ENCODE measurements around the gene GPATCH2. TPM values are rescaled to one million over a fixed set of nuclear protein-coding genes. Genes with fewer than 3 reads are reported as not detected.

Gene GPATCH2
- total RNA-seq, 1 donor from 2014 or later = 39.3 TPM

DNA sequence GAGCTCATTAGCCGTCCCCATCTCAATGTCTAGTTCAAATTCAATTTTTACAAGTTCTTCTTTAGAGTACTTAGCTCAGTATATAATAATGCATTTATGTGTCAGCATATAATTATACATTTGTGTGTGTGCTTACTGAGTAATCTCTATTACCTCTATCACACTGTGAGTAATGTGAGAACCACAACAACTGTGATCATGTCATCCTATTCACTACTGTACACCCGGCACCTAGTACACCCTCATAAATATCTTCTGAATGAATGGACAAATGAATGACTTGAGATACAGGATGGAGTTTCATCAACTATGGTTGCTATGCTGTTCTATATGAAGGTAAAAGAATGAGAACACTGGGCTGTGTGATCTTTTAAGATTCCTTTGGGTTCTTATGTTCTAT is 124.0 kb downstream of the GPATCH2 start:
- Histone ChIP-seq H3F3A (ENCODE audit: low read depth) (no peaks in the 10 kb centered on the region), H3K4me2 (no peak overlapping the region), H3K9me3 (ENCODE audit: low read depth) (no peaks in the 10 kb centered on the region), H3K4me3 (no peak overlapping the region), H4K20me1 (ENCODE audit: low read depth) (no peaks in the 10 kb centered on the region), H3K9ac (no peak overlapping the region), H3K27me3 (no peaks in the 10 kb centered on the region), H3K27ac (no peak overlapping the region), H2AFZ (replicated peaks) (no peak overlapping the region), H3K36me3 (no peaks in the 10 kb centered on the region), H3K79me2 (ENCODE audit: low read depth) (no peaks in the 10 kb centered on the region), H3K4me1 (no peaks in the 10 kb centered on the region)
- Mint-ChIP-seq H3K4me3 (no peak overlapping the region), H3K9me3 (no peaks in the 10 kb centered on the region), H3K4me1 (no peaks in the 10 kb centered on the region), H3K27ac (no peak overlapping the region), H3K36me3 (no peaks in the 10 kb centered on the region), H3K27me3 (ENCODE audit: insufficient read depth, low read depth) (peaks cover 2% of the 10 kb centered on the region)
- TF ChIP-seq EZH2phosphoT487 (IDR thresholded peaks at IDR 0.05) (no peak), EZH2 (IDR thresholded peaks at IDR 0.05) (no peak)
- TF ChIP-seq, protein P1, sequence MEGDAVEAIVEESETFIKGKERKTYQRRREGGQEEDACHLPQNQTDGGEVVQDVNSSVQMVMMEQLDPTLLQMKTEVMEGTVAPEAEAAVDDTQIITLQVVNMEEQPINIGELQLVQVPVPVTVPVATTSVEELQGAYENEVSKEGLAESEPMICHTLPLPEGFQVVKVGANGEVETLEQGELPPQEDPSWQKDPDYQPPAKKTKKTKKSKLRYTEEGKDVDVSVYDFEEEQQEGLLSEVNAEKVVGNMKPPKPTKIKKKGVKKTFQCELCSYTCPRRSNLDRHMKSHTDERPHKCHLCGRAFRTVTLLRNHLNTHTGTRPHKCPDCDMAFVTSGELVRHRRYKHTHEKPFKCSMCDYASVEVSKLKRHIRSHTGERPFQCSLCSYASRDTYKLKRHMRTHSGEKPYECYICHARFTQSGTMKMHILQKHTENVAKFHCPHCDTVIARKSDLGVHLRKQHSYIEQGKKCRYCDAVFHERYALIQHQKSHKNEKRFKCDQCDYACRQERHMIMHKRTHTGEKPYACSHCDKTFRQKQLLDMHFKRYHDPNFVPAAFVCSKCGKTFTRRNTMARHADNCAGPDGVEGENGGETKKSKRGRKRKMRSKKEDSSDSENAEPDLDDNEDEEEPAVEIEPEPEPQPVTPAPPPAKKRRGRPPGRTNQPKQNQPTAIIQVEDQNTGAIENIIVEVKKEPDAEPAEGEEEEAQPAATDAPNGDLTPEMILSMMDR (IDR thresholded peaks at IDR 0.05) = no peak
- no peak for DNase-seq (ENCODE audit: low spot score)

DNA sequence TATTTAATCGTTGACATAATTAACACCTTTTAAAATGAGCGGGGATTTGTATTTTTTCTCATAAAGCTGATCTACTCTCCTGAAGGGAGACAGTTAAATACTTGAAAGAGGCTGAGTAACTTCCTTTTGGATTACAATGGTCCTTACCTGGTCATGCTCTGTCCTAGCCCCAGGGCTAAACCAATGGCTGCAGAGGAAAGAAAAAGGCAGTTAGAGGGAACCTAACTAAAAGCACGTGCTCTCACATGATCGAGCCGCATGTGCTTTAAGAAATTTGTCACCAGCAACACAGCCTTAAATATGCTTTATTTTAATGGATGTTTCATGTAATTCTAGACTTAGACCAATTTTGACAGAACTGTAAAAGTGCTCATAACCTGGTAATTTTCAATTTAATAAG is 132.7 kb downstream of the GPATCH2 start:
- no peaks in the 10 kb centered on the region for H3K4me1 ChIP-seq
- H3K4me3 ChIP-seq = no peak overlapping the region
- no peaks in the 10 kb centered on the region for H3K36me3 ChIP-seq
- DNase-seq (ENCODE audit: low spot score) = no peak
- H3K27ac ChIP-seq = no peak overlapping the region
- no peak overlapping the region for H3K9ac ChIP-seq
- TF ChIP-seq EZH2 (IDR thresholded peaks at IDR 0.05) (no peak), EZH2phosphoT487 (IDR thresholded peaks at IDR 0.05) (no peak)
- TF ChIP-seq, protein P1 (IDR thresholded peaks at IDR 0.05) = no peak
- no peaks in the 10 kb centered on the region for H3K9me3 ChIP-seq (ENCODE audit: low read depth)
- no peak overlapping the region for H2AFZ ChIP-seq (replicated peaks)
- no peaks in the 10 kb centered on the region for H3K9me3 Mint-ChIP-seq
- H3K4me2 ChIP-seq = no peak overlapping the region
- no peak overlapping the region for H3K27ac Mint-ChIP-seq
- H3K27me3 Mint-ChIP-seq (ENCODE audit: insufficient read depth, low read depth) = no peaks in the 10 kb centered on the region
- no peaks in the 10 kb centered on the region for H3K4me1 Mint-ChIP-seq
- no peaks in the 10 kb centered on the region for H3K79me2 ChIP-seq (ENCODE audit: low read depth)
- peaks cover 2% of the 10 kb centered on the region for H3K36me3 Mint-ChIP-seq
- no peaks in the 10 kb centered on the region for H3K27me3 ChIP-seq
- H3F3A ChIP-seq (ENCODE audit: low read depth) = no peaks in the 10 kb centered on the region
- no peaks in the 10 kb centered on the region for H4K20me1 ChIP-seq (ENCODE audit: low read depth)
- H3K4me3 Mint-ChIP-seq = no peak overlapping the region

DNA sequence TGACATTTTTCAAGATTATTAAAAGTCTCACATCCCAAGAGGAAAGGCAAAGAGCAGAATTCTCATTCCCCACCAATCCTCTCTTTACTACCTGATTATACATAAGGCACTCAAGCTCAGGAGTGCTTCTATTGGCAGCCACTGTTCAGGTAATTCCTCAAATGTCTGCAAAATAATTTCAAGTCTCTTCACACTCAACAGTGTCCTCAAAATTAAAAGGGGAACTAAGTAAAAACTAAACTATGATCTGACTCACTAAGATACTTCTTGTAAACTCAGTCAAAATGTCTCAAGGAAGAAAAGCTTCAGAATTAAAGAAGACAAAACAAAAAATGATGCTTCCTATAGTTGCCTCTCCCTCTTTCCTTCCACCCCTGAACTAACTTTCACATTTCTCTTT is 135.6 kb downstream of the GPATCH2 start:
- no peak overlapping the region for H2AFZ ChIP-seq (replicated peaks)
- no peaks in the 10 kb centered on the region for H3K36me3 ChIP-seq
- no peaks in the 10 kb centered on the region for H3K9me3 ChIP-seq (ENCODE audit: low read depth)
- no peaks in the 10 kb centered on the region for H3K79me2 ChIP-seq (ENCODE audit: low read depth)
- peaks cover 2% of the 10 kb centered on the region for H3K36me3 Mint-ChIP-seq
- no peaks in the 10 kb centered on the region for H3K4me1 ChIP-seq
- H3K27ac ChIP-seq = no peak overlapping the region
- no peaks in the 10 kb centered on the region for H3K9me3 Mint-ChIP-seq
- H3F3A ChIP-seq (ENCODE audit: low read depth) = no peaks in the 10 kb centered on the region
- no peaks in the 10 kb centered on the region for H3K4me1 Mint-ChIP-seq
- no peak overlapping the region for H3K27ac Mint-ChIP-seq
- no peaks in the 10 kb centered on the region for H3K27me3 Mint-ChIP-seq (ENCODE audit: insufficient read depth, low read depth)
- no peak overlapping the region for H3K4me3 ChIP-seq
- DNase-seq (ENCODE audit: low spot score) = no peak
- H3K4me2 ChIP-seq = no peak overlapping the region
- no peaks in the 10 kb centered on the region for H3K27me3 ChIP-seq
- no peak overlapping the region for H3K4me3 Mint-ChIP-seq
- no peak overlapping the region for H3K9ac ChIP-seq
- no peak for TF ChIP-seq EZH2 (IDR thresholded peaks at IDR 0.05)
- TF ChIP-seq EZH2phosphoT487 (IDR thresholded peaks at IDR 0.05) = no peak
- TF ChIP-seq, protein P1 (IDR thresholded peaks at IDR 0.05) = no peak
- H4K20me1 ChIP-seq (ENCODE audit: low read depth) = no peaks in the 10 kb centered on the region
